HUDEP-2 (cell line): ENCODE results near the gene TNPO2.

ENCODE experiments used
- DNase-seq, 76 experiments: peaks; one replicate each; lab custom pipeline; 2025; ENCODE audit not compliant: unreplicated experiment in 76 of 76; lab: John Stamatoyannopoulos, UW

The TNPO2 gene

GRCh38 chr19:12723641-12724426, at the start of gene TNPO2:
TNPO2 (minus strand) TSS chr19:12723932; CDS start chr19:12720977, 2,955 bp downstream.
- peak in 69 of 76 experiments; percentile 26 to 82 (median 69) for DNase-seq

- no peak for DNase-seq
Observed at GRCh38 chr19:12772323-12772722, 48.6 kb upstream of the TNPO2 start.

- no peak for DNase-seq
Observed at GRCh38 chr19:12770922-12771321, 47.2 kb upstream of the TNPO2 start.

- peak in 2 of 76 experiments; percentile 10 to 16 for DNase-seq
Observed at GRCh38 chr19:12769689-12770088, 46.0 kb upstream of the TNPO2 start.

GRCh38 chr19:12767666-12768065, 43.9 kb upstream of the TNPO2 start:
- DNase-seq, result no peak

- DNase-seq, result no peak
Observed at GRCh38 chr19:12767150-12767549, 43.4 kb upstream of the TNPO2 start.

GRCh38 chr19:12766051-12766521, 42.4 kb upstream of the TNPO2 start:
- DNase-seq, result peak in 66 of 76 experiments; percentile 41 to 90 (median 71)

- DNase-seq, result no peak
Observed at GRCh38 chr19:12764698-12765097, 41.0 kb upstream of the TNPO2 start.

- no peak for DNase-seq
Observed at GRCh38 chr19:12763100-12763499, 39.4 kb upstream of the TNPO2 start.

- peak in 20 of 76 experiments; percentile 14 to 47 (median 24) for DNase-seq
Observed at GRCh38 chr19:12759686-12760085, 36.0 kb upstream of the TNPO2 start.

- DNase-seq, result peak in 57 of 76 experiments; percentile 29 to 78 (median 59)
Observed at GRCh38 chr19:12757544-12758274, 34.0 kb upstream of the TNPO2 start.

GRCh38 chr19:12756150-12756883, 32.6 kb upstream of the TNPO2 start:
- DNase-seq, result peak in 4 of 76 experiments; percentile 14 to 20 (median 18)

- DNase-seq, result no peak
Observed at GRCh38 chr19:12754465-12755196, 30.9 kb upstream of the TNPO2 start.

GRCh38 chr19:12752056-12752781, 28.5 kb upstream of the TNPO2 start:
- DNase-seq, result no peak

- no peak for DNase-seq
Observed at GRCh38 chr19:12751635-12752034, 27.9 kb upstream of the TNPO2 start, which contains the start of gene BEST2. BEST2 (plus strand) TSS chr19:12751791; CDS start chr19:12752593, 802 bp downstream.

GRCh38 chr19:12750851-12751250, 27.1 kb upstream of the TNPO2 start:
- peak in 2 of 76 experiments; percentile 19 to 43 for DNase-seq

- no peak for DNase-seq
Observed at GRCh38 chr19:12749938-12750521, 26.3 kb upstream of the TNPO2 start.

GRCh38 chr19:12748489-12748888, 24.8 kb upstream of the TNPO2 start:
- DNase-seq, result no peak
